HepG2 (cell line): ENCODE measurements around the gene MYL6B. TPM values are rescaled to one million over a fixed set of nuclear protein-coding genes. Genes with fewer than 3 reads are reported as not detected.
A peak's percentile ranks its signal among the peaks of the same experiment; 100 is the strongest.

ENCODE experiments used
- CHD2 ChIP-seq: IDR thresholded peaks from 2 replicates; pipeline ENCODE4 v1.6.1; 2011; ENCODE audit warnings: low read depth, low read length, improper control_type of control experiment
- EEA1 ChIP-seq: sonication (generic); formaldehyde crosslinking; IDR thresholded peaks from 2 replicates; pipeline ENCODE4 v1.5.1; 2020; ENCODE audit warnings: mild to moderate bottlenecking, missing genetic modification reagents, borderline replicate concordance
- ELF1 ChIP-seq: sonication (generic); formaldehyde crosslinking; IDR thresholded peaks from 2 replicates; pipeline ENCODE4 v1.4.0; 2020; ENCODE audit warnings: missing genetic modification reagents
- EP300 ChIP-seq, 3 experiments: sonication (generic) in 1 of 3; formaldehyde crosslinking in 1 of 3; IDR thresholded peaks; 2 replicates each; pipeline versions ENCODE4 v1.5.1 to v1.6.1; 2011 to 2020; ENCODE audit warnings: low read depth in 2 of 3, low read length in 2 of 3, borderline replicate concordance in 1 of 3, improper control_type of control experiment in 1 of 3, mild to moderate bottlenecking in 1 of 3, missing genetic modification reagents in 1 of 3, moderate library complexity in 1 of 3
- HDAC1 ChIP-seq: sonication (generic); formaldehyde crosslinking; IDR thresholded peaks from 2 replicates; pipeline ENCODE4 v1.5.1; 2020; ENCODE audit warnings: mild to moderate bottlenecking, missing genetic modification reagents
- HNRNPK ChIP-seq: fragments of 200-400 bp; formaldehyde crosslinking; IDR thresholded peaks from 2 replicates; pipeline ENCODE4 v1.6.1; 2018; ENCODE audit warnings: low read length, low read depth, moderate library complexity, mild to moderate bottlenecking; ENCODE audit not compliant: poor library complexity, severe bottlenecking
- IRF9 ChIP-seq: sonication (generic); formaldehyde crosslinking; IDR thresholded peaks from 2 replicates; pipeline ENCODE4 v1.8.0; 2022; ENCODE audit warnings: missing genetic modification reagents, mild to moderate bottlenecking, borderline replicate concordance
- MAZ ChIP-seq, 2 experiments: sonication (generic) in 1 of 2; formaldehyde crosslinking in 1 of 2; IDR thresholded peaks; 2 replicates each; pipeline versions ENCODE4 v1.5.0 to v1.6.1; 2012 to 2020; ENCODE audit warnings: low read depth in 2 of 2, mild to moderate bottlenecking in 2 of 2, borderline replicate concordance in 1 of 2, improper control_type of control experiment in 1 of 2, low read length in 1 of 2, missing genetic modification reagents in 1 of 2, moderate library complexity in 1 of 2
- MIER3 ChIP-seq: IDR thresholded peaks from 2 replicates; pipeline ENCODE4 v1.6.1; 2016; ENCODE audit warnings: missing compliant biosample characterization, borderline replicate concordance
- PRMT3 ChIP-seq: sonication (generic); formaldehyde crosslinking; IDR thresholded peaks from 2 replicates; pipeline ENCODE4 v1.8.1; 2022; ENCODE audit warnings: low read depth, mild to moderate bottlenecking, moderate library complexity, missing genetic modification reagents, borderline replicate concordance
- RELA ChIP-seq: sonication (generic); formaldehyde crosslinking; IDR thresholded peaks from 2 replicates; pipeline ENCODE4 v1.4.0; 2020; ENCODE audit warnings: missing genetic modification reagents
- SMAD1 ChIP-seq: sonication (generic); formaldehyde crosslinking; IDR thresholded peaks from 2 replicates; pipeline ENCODE4 v1.4.0; 2020; ENCODE audit warnings: missing genetic modification reagents, low read depth, mild to moderate bottlenecking, borderline replicate concordance
- SNRNP70 ChIP-seq: fragments of 200-400 bp; formaldehyde crosslinking; IDR thresholded peaks from 2 replicates; pipeline ENCODE4 v1.6.1; 2017; ENCODE audit warnings: mild to moderate bottlenecking, low read depth, low read length, moderate library complexity
- SRSF1 ChIP-seq: fragments of 200-400 bp; formaldehyde crosslinking; optimal IDR thresholded peaks from 2 replicates; pipeline ENCODE3; 2017; ENCODE audit warnings: mild to moderate bottlenecking, low read depth, low read length, moderate library complexity
- ZBTB2 ChIP-seq: sonication (generic); formaldehyde crosslinking; IDR thresholded peaks from 2 replicates; pipeline ENCODE4 v1.8.0; 2022; ENCODE audit warnings: low read depth, missing genetic modification reagents
- ZBTB21 ChIP-seq: sonication (generic); formaldehyde crosslinking; IDR thresholded peaks from 2 replicates; pipeline ENCODE4 v1.4.0; 2020; ENCODE audit warnings: missing genetic modification reagents
- ZNF317 ChIP-seq: sonication (generic); formaldehyde crosslinking; IDR thresholded peaks from 2 replicates; pipeline ENCODE4 v1.5.0; 2020; ENCODE audit warnings: mild to moderate bottlenecking, missing genetic modification reagents
- ZNF33B ChIP-seq: sonication (generic); formaldehyde crosslinking; IDR thresholded peaks from 2 replicates; pipeline ENCODE4 v1.5.1; 2020; ENCODE audit warnings: mild to moderate bottlenecking, missing genetic modification reagents
- ZNF484 ChIP-seq: sonication (generic); formaldehyde crosslinking; IDR thresholded peaks from 2 replicates; pipeline ENCODE4 v1.5.1; 2020; ENCODE audit warnings: mild to moderate bottlenecking, low read depth, missing genetic modification reagents, borderline replicate concordance
- ZNF850 ChIP-seq: sonication (generic); formaldehyde crosslinking; conservative IDR thresholded peaks from 2 replicates; pipeline ENCODE4 v1.9.0; 2021; ENCODE audit warnings: mild to moderate bottlenecking, missing genetic modification reagents
- polyA plus RNA-seq, 8 experiments: library from polyadenylated mRNA; depleted of rRNA in 3 of 8; stranded (reverse) in 7 of 8; unstranded in 1 of 8; fragments of >200 nt; fragmentation: Illumina TruSeq in 4 of 8; extraction: Trizol in 4 of 8; gene quantifications; 2 replicates each; pipeline versions ENCODE4 v1.2.1 to v1.2.3, GENCODE V29; 2011 to 2016; ENCODE audit warnings: low read depth in 4 of 8, missing spikeins in 1 of 8, mixed read lengths in 1 of 8; ENCODE audit not compliant: insufficient read depth in 1 of 8
- total RNA-seq, 5 experiments: library from RNA; depleted of rRNA; stranded (reverse); fragments of >200 nt; fragmentation: Illumina TruSeq; extraction: Trizol; gene quantifications; 2 replicates each; pipeline ENCODE4 v1.2.3, GENCODE V29; 2016; ENCODE audit warnings: low read depth in 1 of 5
- TF ChIP-seq, protein P1 (sequence below): sonication (generic); formaldehyde crosslinking; conservative IDR thresholded peaks from 2 replicates; pipeline ENCODE4 v1.5.0; 2020; ENCODE audit warnings: missing genetic modification reagents
- TF ChIP-seq, protein P2 (sequence below): fragments of 450-650 bp; IDR thresholded peaks from 2 replicates; pipeline ENCODE4 v1.6.1; 2017

The MYL6B gene
- total and polyA plus RNA-seq, 2 of the 13 experiments (the other 11 are each of a cell fraction or from before 2014, with no cell fraction given): 75.7 to 88.7 TPM

DNA sequence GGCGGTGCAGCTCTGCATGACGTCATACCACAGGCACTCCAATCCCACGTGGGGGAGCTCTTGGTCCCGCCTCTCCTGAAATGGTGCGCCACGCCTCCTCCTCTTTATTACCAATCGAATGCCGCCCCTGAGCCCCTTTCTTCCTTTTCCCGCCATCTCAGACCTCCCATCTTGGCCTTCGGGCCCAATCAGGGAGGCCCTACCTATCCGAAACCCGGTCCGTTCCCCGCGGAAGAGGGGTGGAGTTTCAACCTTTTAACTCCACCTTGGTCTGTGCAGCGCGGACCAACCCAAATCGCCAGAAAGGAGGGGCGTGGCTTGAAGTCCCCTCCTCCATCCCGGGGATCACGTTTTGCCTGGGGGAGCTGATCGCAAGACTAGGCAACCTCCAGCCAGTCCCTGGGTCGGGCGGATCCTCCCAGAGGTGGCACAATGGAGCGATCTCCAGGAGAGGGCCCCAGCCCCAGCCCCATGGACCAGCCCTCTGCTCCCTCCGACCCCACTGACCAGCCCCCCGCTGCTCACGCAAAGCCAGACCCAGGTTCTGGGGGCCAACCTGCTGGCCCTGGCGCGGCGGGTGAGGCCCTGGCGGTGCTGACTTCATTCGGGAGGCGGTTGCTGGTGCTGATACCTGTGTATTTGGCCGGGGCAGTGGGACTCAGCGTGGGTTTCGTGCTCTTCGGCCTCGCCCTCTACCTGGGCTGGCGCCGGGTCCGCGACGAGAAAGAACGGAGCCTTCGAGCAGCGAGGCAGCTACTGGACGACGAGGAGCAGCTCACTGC lies 24.3 kb upstream of the MYL6B start, which contains the start of gene ESYT1 (continued):
- TF ChIP-seq EEA1 (0 out of 2 replicates have a peak, but pooled peaks have one; percentile 27), PRMT3 (CRISPR knock-in tag) (no peak), SRSF1 (peak; percentile 89), CHD2 (no peak), SMAD1 (CRISPR knock-in tag) (0 out of 2 replicates have a peak, but pooled peaks have one; percentile 4), ZNF850 (CRISPR knock-in tag) (no peak), ZNF484 (CRISPR knock-in tag) (no peak), RELA (CRISPR knock-in tag) (0 out of 2 replicates have a peak, but pooled peaks have one; percentile 57), ZBTB21 (CRISPR knock-in tag) (peak; percentile 88), HDAC1 (CRISPR knock-in tag) (peak; percentile 88), HNRNPK (no peak), MIER3 (CRISPR knock-in tag) (no peak), MAZ (IDR thresholded peaks at IDR 0.05; ENCODE audit: borderline replicate concordance, low read depth, low read length) (0 out of 2 replicates have a peak, but pooled peaks have one; percentile 41), MAZ (CRISPR knock-in tag; IDR thresholded peaks at IDR 0.05; ENCODE audit: low read depth) (0 out of 2 replicates have a peak, but pooled peaks have one; percentile 43), SNRNP70 (no peak), IRF9 (no peak; the same call in 1 of the 2 replicates), EP300 (IDR thresholded peaks at IDR 0.05; ENCODE audit: low read depth in 2 of 2, low read length in 2 of 2) (no peak), EP300 (CRISPR knock-in tag; IDR thresholded peaks at IDR 0.05; ENCODE audit: borderline replicate concordance) (peak; percentile 36; the same call in 1 of the 2 replicates), ZNF33B (no peak), ELF1 (CRISPR knock-in tag) (peak; percentile 50), ZNF317 (CRISPR knock-in tag) (no peak), ZBTB2 (CRISPR knock-in tag) (no peak)
- TF ChIP-seq, protein P1, sequence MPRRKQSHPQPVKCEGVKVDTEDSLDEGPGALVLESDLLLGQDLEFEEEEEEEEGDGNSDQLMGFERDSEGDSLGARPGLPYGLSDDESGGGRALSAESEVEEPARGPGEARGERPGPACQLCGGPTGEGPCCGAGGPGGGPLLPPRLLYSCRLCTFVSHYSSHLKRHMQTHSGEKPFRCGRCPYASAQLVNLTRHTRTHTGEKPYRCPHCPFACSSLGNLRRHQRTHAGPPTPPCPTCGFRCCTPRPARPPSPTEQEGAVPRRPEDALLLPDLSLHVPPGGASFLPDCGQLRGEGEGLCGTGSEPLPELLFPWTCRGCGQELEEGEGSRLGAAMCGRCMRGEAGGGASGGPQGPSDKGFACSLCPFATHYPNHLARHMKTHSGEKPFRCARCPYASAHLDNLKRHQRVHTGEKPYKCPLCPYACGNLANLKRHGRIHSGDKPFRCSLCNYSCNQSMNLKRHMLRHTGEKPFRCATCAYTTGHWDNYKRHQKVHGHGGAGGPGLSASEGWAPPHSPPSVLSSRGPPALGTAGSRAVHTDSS: no peak
- TF ChIP-seq, protein P2, sequence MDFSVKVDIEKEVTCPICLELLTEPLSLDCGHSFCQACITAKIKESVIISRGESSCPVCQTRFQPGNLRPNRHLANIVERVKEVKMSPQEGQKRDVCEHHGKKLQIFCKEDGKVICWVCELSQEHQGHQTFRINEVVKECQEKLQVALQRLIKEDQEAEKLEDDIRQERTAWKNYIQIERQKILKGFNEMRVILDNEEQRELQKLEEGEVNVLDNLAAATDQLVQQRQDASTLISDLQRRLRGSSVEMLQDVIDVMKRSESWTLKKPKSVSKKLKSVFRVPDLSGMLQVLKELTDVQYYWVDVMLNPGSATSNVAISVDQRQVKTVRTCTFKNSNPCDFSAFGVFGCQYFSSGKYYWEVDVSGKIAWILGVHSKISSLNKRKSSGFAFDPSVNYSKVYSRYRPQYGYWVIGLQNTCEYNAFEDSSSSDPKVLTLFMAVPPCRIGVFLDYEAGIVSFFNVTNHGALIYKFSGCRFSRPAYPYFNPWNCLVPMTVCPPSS: no peak
